ENCODE measurements around the gene GRPEL2.

DNA sequence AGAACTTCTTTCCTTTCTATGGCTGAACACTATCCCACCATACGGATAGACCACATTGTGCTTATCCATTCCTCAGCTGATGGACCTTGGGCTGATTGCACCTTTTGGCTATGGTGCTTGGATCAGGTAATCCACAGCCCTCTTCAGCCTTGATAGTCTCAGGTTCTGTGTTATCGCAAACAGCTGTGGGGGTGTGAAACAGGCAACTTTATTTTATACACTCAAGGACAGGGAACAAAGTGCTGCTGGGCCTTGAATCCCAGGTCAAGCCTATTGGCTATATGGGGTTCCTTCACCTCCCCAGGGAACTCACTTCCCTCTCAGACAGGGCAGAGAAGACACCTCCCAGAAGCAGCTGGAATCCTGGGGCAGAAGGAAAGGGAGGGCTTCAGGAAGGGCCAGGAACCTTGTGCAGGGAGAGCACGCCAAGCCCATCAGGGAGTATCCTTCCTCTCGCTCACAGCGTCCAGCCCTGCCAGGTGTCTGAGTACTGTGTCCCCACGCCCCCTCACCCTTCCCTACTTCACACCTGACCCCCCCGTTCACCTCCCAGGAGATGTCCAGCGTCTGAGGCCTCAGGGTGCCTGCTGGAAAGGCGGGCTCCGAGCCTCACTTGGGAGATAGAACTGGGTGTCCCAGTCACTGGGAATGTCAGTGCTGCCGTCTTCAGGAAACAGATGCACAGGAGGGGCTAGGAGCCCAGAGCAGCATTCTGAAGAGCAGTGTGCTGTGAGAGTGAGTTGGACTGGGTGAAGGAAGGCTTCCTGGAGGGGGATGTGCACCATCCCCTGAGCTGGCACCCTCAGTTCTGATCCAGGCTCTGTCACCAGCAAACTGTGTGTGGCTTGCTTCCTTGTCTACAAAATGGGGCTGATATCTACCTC is 40.9 kb upstream of the GRPEL2 start:
- TF ChIP-seq POLR2AphosphoS5 (IDR thresholded peaks at IDR 0.05; ENCODE audit: insufficient read depth, low read depth, low read length), result no peak
- TF ChIP-seq POLR2A (IDR thresholded peaks at IDR 0.05; ENCODE audit: low read depth, low read length), result no peak
- TF ChIP-seq, protein P1, sequence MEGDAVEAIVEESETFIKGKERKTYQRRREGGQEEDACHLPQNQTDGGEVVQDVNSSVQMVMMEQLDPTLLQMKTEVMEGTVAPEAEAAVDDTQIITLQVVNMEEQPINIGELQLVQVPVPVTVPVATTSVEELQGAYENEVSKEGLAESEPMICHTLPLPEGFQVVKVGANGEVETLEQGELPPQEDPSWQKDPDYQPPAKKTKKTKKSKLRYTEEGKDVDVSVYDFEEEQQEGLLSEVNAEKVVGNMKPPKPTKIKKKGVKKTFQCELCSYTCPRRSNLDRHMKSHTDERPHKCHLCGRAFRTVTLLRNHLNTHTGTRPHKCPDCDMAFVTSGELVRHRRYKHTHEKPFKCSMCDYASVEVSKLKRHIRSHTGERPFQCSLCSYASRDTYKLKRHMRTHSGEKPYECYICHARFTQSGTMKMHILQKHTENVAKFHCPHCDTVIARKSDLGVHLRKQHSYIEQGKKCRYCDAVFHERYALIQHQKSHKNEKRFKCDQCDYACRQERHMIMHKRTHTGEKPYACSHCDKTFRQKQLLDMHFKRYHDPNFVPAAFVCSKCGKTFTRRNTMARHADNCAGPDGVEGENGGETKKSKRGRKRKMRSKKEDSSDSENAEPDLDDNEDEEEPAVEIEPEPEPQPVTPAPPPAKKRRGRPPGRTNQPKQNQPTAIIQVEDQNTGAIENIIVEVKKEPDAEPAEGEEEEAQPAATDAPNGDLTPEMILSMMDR (IDR thresholded peaks at IDR 0.05; ENCODE audit: extremely low read depth in 1 of 2, insufficient read depth in 1 of 2, low read depth in 1 of 2, low read length in 2 of 2), result no peak
- TF ChIP-seq MYC (IDR thresholded peaks at IDR 0.05; ENCODE audit: low read depth, low read length), result no peak
